GM10248 (cell line): ENCODE results near the gene HIRA.

Source experiments
- CTCF ChIA-PET: fragments of 300-600 bp; sonication (Branson Sonifier 250); formaldehyde crosslinking; extraction: SDS; loops from one replicate; lab custom pipeline; 2021; ENCODE audit warnings: antibody characterized with exemption; lab: Yijun Ruan, JAX
- POLR2A ChIA-PET: fragments of 350-650 bp; sonication (Branson Sonifier 250); formaldehyde crosslinking; extraction: SDS; loops from one replicate; lab custom pipeline; 2020; ENCODE audit warnings: antibody characterized with exemption; lab: Yijun Ruan, JAX
- DNase-seq: peaks from one replicate; pipeline ENCODE4 v3.0.0; 2012; ENCODE audit errors: extremely low spot score
- CTCF ChIP-seq: IDR thresholded peaks from 2 replicates; pipeline ENCODE4 v1.5.1; 2012; ENCODE audit warnings: mild to moderate bottlenecking, low read depth; ENCODE audit errors: extremely low read depth, missing control alignments, control extremely low read depth

HIRA gene

GRCh38 chr22:19434829-19435580 lies 3.5 kb upstream of the HIRA start:
- no peak for TF ChIP-seq CTCF
- ChIA-PET POLR2A (no interaction called here), CTCF (interaction anchor here (2.4 kb wide), 1 partner anchor 12 kb away, joined by 10 read pairs; the partner anchor contains the start of gene C22orf39)
- DNase-seq: no peak

GRCh38 chr22:19434401-19434800 lies 2.9 kb upstream of the HIRA start:
- no peak for TF ChIP-seq CTCF
- no peak for DNase-seq
- POLR2A ChIA-PET: no interaction called here
- CTCF ChIA-PET: interaction anchor here (1.6 to 2.4 kb wide), 2 partner anchors 9 to 13 kb away, joined by 3 to 10 read pairs; partner anchors contain the start of gene C22orf39

GRCh38 chr22:19432133-19432851 lies 759 bp upstream of the HIRA start, which contains the start of gene MRPL40:
MRPL40 (plus strand) TSS chr22:19432545; CDS start chr22:19432555, 10 bp downstream.
- DNase-seq: peak; percentile 96
- POLR2A ChIA-PET: interaction anchor here (1.0 to 1.5 kb wide), 3 partner anchors 12 to 253 kb away, joined by 3 to 5 read pairs (median 4); partner anchors contain the start of gene SLC25A1
- no peak for TF ChIP-seq CTCF
- CTCF ChIA-PET: interaction anchor here (1.4 kb wide), 1 partner anchor 132 kb away, joined by 3 read pairs; no protein-coding TSS in a partner anchor

- TF ChIP-seq CTCF: no peak
- DNase-seq: peak; percentile 27
- ChIA-PET CTCF (no interaction called here), POLR2A (interaction anchor here (1.0 to 1.5 kb wide), 3 partner anchors 13 to 252 kb away, joined by 3 to 5 read pairs (median 4); partner anchors contain the start of gene SLC25A1)
These were observed 517 bp downstream of the HIRA start for GRCh38 chr22:19430890-19431541.

GRCh38 chr22:19429950-19430889 lies 1.3 kb downstream of the HIRA start:
- no peak for TF ChIP-seq CTCF
- ChIA-PET POLR2A (no interaction called here), CTCF (no interaction called here)
- peak; percentile 38 for DNase-seq

GRCh38 chr22:19424186-19424500 lies 7.4 kb downstream of the HIRA start:
- ChIA-PET POLR2A (no interaction called here), CTCF (no interaction called here)
- DNase-seq: no peak
- TF ChIP-seq CTCF: no peak
